ENCODE measurements around the gene CGB7. TPM values are rescaled to one million over a fixed set of nuclear protein-coding genes. Genes with fewer than 3 reads are reported as not detected.
A peak's percentile ranks its signal among the peaks of the same experiment; 100 is the strongest.

Gene CGB7
- total and polyA plus RNA-seq, 10 of the 15 experiments (the other 5 are each of a cell fraction or from before 2014, with no cell fraction given), result 0.06 TPM; not detected in 9

GRCh38 chr19:49017666-49018351 is 39.7 kb downstream of the CGB7 start (continued):
- TF ChIP-seq USF1 (IDR thresholded peaks at IDR 0.05; ENCODE audit: borderline replicate concordance, extremely low read length, insufficient read depth, low read depth, low read length) (no peak), SREBF2 (IDR thresholded peaks at IDR 0.05; ENCODE audit: low read length) (no peak), ZSCAN29 (IDR thresholded peaks at IDR 0.05) (no peak), ATF3 (IDR thresholded peaks at IDR 0.05; ENCODE audit: borderline replicate concordance, extremely low read depth, low read depth, low read length) (no peak), CTCF (IDR thresholded peaks at IDR 0.05 in 2 of 3, conservative IDR thresholded peaks at IDR 0.05 in 1 of 3; ENCODE audit: control insufficient read depth in 2 of 3, extremely low read depth in 1 of 3, insufficient read depth in 1 of 3, low read depth in 3 of 3, low read length in 3 of 3) (peak; percentile 55 to 76 (median 56)), ZNF592 (IDR thresholded peaks at IDR 0.05) (no peak), MYC (IDR thresholded peaks at IDR 0.05; ENCODE audit: insufficient read depth, insufficient read length, insufficient replicate concordance, low read length, severe bottlenecking) (no peak), CREM (IDR thresholded peaks at IDR 0.05; ENCODE audit: low read depth) (peak; percentile 43; the same call in 1 of the 2 replicates), NFXL1 (IDR thresholded peaks at IDR 0.05; ENCODE audit: borderline replicate concordance) (no peak), POU2F2 (IDR thresholded peaks at IDR 0.05; ENCODE audit: borderline replicate concordance, low read depth, low read length) (no peak), NR2C2 (IDR thresholded peaks at IDR 0.05; ENCODE audit: borderline replicate concordance, control insufficient read depth, insufficient read length, low read depth) (no peak), ZNF217 (IDR thresholded peaks at IDR 0.05) (no peak), EED (IDR thresholded peaks at IDR 0.05; ENCODE audit: low read depth) (no peak)

All from GM12878 (cell line).